GM18867 (cell line): ENCODE data around the gene ABCB8.

Experiments used
- ATAC-seq: cut with Tn5 transposase; IDR thresholded peaks from one replicate; pipeline ENCODE4 v1.9.1; 2021; ENCODE audit warnings: mild to moderate bottlenecking, moderate library complexity; ENCODE audit not compliant: unreplicated experiment

ABCB8 gene

DNA sequence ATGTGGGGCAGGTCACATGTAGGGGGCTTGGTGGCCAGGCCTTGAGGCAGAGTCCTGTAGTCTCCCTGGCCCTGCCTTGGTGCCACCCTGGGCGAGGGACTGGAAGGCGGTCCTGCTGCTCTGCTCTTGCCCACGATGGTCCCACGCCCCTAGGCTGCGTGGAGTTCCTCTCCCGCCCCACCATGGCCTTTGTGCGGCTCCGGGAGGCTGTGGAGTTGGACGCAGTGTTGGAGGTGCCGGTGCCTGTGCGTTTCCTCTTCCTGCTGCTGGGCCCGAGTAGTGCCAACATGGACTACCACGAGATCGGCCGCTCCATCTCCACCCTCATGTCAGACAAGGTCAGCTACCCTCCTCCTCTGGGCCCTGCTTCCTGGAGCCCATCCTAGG, 42.3 kb downstream of the ABCB8 start:
- ATAC-seq: no peak

GRCh38 chr7:151071032-151071866, 43.0 kb downstream of the ABCB8 start:
- no peak for ATAC-seq

- ATAC-seq: no peak
Measured at GRCh38 chr7:151073990-151074389, 45.7 kb downstream of the ABCB8 start.

DNA sequence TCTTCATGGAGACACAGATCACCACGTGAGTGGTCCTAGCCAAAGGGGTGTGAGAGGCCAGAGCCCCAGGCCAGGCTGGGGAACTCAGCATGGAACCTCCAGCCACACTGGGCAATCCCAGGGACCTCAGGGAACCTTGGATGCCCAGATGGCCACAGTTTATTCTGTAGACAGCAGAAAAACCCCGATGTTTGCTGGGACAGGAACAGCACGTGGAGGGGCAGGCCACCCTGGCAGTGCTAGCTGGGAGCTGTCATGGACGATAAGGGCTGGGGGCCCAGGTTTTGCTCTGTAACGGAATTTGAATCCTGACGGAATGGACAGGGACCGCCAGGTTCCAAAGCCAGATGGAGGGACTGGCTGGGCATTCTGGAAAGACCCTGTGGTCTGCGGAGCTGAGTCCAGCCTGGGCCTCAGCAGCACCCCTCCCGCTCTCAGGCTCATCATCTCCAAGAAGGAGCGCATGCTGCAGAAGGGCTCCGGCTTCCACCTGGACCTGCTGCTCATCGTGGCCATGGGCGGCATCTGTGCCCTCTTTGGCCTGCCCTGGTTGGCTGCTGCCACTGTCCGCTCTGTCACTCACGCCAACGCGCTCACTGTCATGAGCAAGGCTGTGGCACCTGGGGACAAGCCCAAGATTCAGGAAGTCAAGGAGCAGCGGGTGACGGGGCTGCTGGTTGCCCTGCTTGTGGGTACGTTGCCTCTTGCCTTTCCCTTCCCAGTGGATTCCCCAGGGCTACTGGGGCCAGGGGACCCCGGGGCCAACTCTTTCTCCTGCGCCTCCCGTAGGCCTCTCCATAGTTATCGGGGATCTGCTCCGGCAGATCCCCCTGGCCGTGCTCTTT, 46.8 kb downstream of the ABCB8 start:
- no peak for ATAC-seq

DNA sequence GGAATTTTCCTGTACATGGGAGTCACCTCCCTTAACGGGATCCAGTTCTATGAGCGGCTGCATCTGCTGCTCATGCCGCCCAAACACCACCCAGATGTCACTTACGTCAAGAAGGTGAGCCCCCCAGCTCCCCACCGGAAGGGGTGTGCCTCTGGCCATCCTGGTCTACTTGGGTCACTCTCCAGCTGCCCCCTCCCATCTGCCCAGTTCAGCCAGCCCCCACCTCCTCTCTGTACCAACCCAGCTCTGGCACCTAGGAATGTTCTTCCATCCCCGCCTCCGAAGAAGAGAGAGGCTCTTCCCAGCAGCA, 47.4 kb downstream of the ABCB8 start:
- no peak for ATAC-seq

DNA sequence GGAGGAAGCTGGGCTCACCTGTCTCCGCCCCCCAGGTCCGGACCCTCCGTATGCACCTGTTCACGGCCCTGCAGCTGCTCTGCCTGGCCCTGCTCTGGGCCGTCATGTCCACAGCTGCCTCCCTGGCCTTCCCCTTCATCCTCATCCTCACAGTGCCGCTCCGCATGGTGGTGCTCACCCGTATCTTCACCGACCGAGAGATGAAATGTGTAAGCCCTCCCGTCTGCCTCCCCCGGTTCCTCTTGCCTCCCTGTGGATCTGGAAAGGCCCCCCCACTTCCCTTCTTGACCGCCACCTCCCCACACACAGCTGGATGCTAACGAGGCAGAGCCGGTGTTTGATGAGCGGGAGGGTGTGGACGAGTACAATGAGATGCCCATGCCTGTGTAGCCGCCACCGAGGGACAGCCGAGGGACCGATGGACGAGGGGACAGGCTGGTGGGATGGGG, 47.8 kb downstream of the ABCB8 start:
- no peak for ATAC-seq

DNA sequence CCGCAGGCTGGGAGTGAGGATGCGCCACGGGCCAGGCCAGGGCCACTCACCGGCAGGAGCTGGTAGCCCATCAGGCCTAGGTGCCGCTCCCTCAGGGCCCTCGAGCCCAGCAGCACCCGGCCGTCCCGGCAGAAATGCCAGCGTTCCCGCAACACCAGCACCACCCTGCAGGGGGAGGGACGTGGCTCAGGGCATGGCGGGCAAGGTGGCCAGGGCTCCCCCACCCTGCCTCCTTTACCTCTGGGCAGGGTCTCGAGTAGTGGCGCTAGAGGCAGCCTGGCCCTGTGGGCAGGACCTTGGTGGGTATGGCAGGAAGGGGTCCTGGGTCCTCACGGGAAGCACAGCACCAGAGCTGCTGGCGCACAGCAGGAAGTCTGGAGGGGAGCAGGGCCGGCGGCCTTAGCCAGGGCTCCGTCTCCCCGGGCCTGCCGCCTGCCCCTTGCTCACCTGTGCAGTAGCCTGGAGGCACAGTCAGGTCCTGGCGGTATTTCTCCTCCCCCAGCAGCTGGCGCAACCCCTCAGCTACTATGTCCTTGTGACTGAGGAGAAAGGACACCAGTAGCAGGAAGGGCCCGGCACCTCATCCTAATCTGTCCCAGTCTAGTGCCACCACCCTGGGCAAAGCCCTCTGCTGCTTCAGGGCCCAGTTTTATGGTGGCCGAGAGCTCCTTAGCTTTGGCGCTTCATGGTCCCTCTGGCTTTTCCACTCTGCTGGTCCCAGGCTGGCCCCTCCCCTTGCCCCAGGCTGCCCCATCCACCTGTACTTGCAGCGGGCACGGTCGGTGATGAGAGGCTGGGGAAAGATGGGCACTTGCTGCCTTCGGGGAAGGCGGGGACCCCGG, 48.8 kb downstream of the ABCB8 start:
- no peak for ATAC-seq

- ATAC-seq: no peak
Measured at GRCh38 chr7:151077705-151078232, 49.5 kb downstream of the ABCB8 start.

GRCh38 chr7:151078233-151079040, 50.2 kb downstream of the ABCB8 start:
- ATAC-seq: no peak

GRCh38 chr7:151079199-151079910, 51.1 kb downstream of the ABCB8 start:
- no peak for ATAC-seq

DNA sequence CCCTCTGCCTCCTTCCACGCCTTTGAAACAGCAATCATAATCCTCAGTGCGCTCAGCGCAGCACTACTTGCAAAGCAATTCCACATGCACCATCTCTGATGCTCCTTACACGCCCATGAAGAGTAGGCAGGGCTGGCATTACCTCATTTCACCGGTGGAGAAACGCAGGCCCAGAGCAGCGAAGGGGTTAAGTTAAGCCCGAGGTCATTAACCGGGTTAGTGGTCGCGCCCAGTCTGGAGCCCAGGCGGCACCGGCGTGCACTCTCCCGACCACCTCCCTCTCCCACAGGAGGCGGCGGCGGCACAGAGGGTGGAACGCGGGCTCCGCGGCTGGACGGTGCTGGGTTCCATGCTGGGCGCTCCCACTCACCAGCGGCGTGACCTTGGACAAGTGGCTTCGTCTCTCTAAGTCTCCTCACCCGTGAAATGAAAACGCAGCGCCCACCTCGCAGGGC, 51.8 kb downstream of the ABCB8 start:
- ATAC-seq: peak; percentile 0

DNA sequence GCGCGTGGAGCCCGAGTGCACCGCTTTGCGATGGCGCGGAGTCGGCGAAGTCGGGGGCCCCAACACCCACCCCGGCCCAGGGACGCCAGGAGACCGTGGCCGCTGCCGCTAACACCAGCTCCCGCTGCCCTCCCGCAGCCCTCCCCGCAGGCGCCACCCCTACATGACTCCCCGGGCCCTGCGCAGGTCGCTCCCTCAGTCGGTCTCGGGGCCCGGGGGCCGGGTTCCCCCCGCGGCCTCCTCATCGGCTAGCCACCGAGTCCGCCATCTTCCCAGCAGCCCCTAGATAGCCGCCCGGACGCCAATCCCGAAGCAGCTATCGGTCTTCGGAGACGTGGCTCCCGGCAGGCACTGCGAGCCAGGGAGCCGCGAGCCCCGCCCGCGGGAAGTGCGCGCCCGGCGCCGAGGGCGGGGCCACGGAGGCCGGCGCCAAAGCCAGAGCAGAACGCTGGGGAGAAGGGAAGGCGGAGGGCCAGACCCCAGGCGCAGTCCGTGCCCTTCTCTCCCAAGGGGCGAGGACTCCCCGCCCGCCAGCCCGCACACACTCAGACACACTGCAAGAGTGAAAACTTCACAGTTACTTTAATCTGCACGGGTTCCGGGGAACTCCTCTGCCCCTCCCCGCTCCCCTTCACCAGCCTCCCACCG, 52.4 kb downstream of the ABCB8 start, which contains the start of gene FASTK:
FASTK (minus strand) TSS at position 288 of the 648 bp plus-strand sequence; CDS start at position 245, 43 bp downstream.
- ATAC-seq: peak; percentile 76

- ATAC-seq: no peak
Measured at GRCh38 chr7:151081170-151082101, 53.2 kb downstream of the ABCB8 start.

- ATAC-seq: no peak
Measured at GRCh38 chr7:151082141-151083070, 54.2 kb downstream of the ABCB8 start.

DNA sequence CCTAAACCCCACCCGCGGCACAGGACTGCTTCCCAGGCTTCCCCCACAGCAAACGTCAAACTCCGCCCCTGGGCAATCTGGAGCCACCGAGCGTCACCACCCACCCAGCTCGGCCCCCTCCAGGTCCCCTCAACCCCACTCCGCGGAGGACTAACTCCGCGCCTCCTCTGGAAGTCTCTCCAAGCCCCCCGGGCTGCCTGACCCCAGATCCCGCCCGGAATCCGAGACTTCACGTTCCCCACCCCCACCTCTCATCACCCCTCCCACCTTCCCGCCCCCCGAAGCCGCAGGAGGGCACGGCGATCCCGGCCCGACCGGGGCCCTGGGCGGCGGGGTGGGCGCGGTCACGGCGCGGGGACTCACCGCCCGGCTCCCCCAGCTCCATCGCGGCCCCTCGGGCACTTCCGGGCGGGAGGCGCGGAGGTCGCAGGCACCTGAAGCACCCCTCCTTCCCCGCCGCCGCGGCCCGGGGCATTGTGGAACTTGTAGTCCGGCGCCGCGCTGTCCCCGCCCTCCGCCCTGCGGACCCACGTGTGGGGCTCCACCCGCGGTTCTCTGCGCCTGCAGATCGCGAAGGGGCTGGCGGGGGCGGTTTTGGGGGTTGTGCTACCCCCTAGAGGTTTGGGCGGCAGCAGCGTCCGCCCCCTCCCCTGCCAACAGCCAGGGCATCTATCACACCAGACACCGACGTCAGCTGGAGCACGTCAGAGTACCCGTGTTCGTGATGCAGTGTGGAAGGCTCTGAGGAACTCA, 55.0 kb downstream of the ABCB8 start, which contains the start of gene TMUB1:
TMUB1 (minus strand) TSS at position 423 of the 753 bp plus-strand sequence. CDS start 930 bp downstream, outside the sequence.
- ATAC-seq: peak; percentile 52

- no peak for ATAC-seq
Measured at GRCh38 chr7:151083824-151084160, 55.5 kb downstream of the ABCB8 start.
